Tibial artery (tissue), 4 donors: ENCODE measurements around the gene MYADM.

Source experiments
- DNase-seq, 2 donors: peaks; one replicate each; pipeline ENCODE4 v3.0.0-alpha.2; 2019
- H3K27ac ChIP-seq, 2 donors: fragments of 200-600 bp; sonication (generic) in 1 of 2; 1 replicate in 1 of 2; 2 replicates in 1 of 2; pipeline ENCODE4 v1.5.1; 2018 to 2019; ENCODE audit warnings: mild to moderate bottlenecking in 1 of 2
- H3K27me3 ChIP-seq, 2 donors: fragments of 200-600 bp; sonication (generic) in 1 of 2; one replicate each; pipeline versions ENCODE4 v1.5.1 to v1.6.0; 2016 to 2019
- H3K36me3 ChIP-seq, 3 donors: fragments of 200-600 bp; sonication (generic) in 2 of 3; one replicate each; pipeline ENCODE4 v1.5.1; 2016 to 2019; ENCODE audit warnings: mild to moderate bottlenecking in 2 of 3
- H3K4me1 ChIP-seq, 4 donors: fragments of 200-600 bp; sonication (generic) in 2 of 4; 1 replicate in 3 of 4; 2 replicates in 1 of 4; pipeline ENCODE4 v1.5.1; 2016 to 2019
- H3K4me3 ChIP-seq, 2 donors: fragments of 200-600 bp; sonication (generic) in 1 of 2; 1 replicate in 1 of 2; 2 replicates in 1 of 2; pipeline ENCODE4 v1.5.1; 2018 to 2019; ENCODE audit warnings: mild to moderate bottlenecking in 2 of 2
- H3K9me3 ChIP-seq, 3 donors: fragments of 200-600 bp; sonication (generic) in 1 of 3; one replicate each; pipeline ENCODE4 v1.5.1; 2016 to 2019
- CTCF ChIP-seq, 2 experiments: fragments of 200-600 bp in 1 of 2; fragments of 450-650 bp in 1 of 2; IDR thresholded peaks; one replicate each; pipeline ENCODE4 v1.5.1; 2017 to 2019; ENCODE audit warnings: antibody characterized with exemption in 2 of 2, mild to moderate bottlenecking in 1 of 2, moderate library complexity in 1 of 2
- intact Hi-C: fragments of 100-400 bp; cut with DNase I; formaldehyde crosslinking; loops from one replicate; pipeline ENCODE4 v1.15.0; 2023; ENCODE audit warnings: low total_unique reads

The MYADM gene

GRCh38 chr19:53871454-53871853 is 3.8 kb downstream of the MYADM start:
- Histone ChIP-seq H3K4me1 (peaks cover 0 to 70% (median 50%) of the 10 kb centered on the region in 4 donors), H3K9me3 (no peaks in the 10 kb centered on the region), H3K27me3 (no peaks in the 10 kb centered on the region), H3K36me3 (peaks cover 37 to 60% (median 43%) of the 10 kb centered on the region in 3 donors), H3K4me3 (no peak overlapping the region), H3K27ac (no peak overlapping the region)
- intact Hi-C loops, result no loop called here
- no peak for DNase-seq
- no peak for TF ChIP-seq CTCF (IDR thresholded peaks at IDR 0.05)

- H3K27ac ChIP-seq, result no peak overlapping the region
- H3K9me3 ChIP-seq, result no peaks in the 10 kb centered on the region
- intact Hi-C loops, result no loop called here
- H3K36me3 ChIP-seq, result peaks cover 37 to 65% (median 46%) of the 10 kb centered on the region in 3 donors
- TF ChIP-seq CTCF (IDR thresholded peaks at IDR 0.05), result no peak
- H3K27me3 ChIP-seq, result no peaks in the 10 kb centered on the region
- H3K4me3 ChIP-seq, result no peak overlapping the region
- DNase-seq, result no peak
- H3K4me1 ChIP-seq, result peaks cover 0 to 62% (median 43%) of the 10 kb centered on the region in 4 donors
These were observed 5.1 kb downstream of the MYADM start for GRCh38 chr19:53872762-53873161.

GRCh38 chr19:53873773-53874605 is 6.3 kb downstream of the MYADM start:
- Histone ChIP-seq H3K27ac (no peak overlapping the region), H3K36me3 (peaks cover 37 to 65% (median 46%) of the 10 kb centered on the region in 3 donors), H3K27me3 (peaks cover 0 to 3% of the 10 kb centered on the region in 2 donors), H3K4me1 (peaks cover 0 to 67% (median 47%) of the 10 kb centered on the region in 4 donors), H3K9me3 (no peaks in the 10 kb centered on the region), H3K4me3 (no peak overlapping the region)
- no peak for DNase-seq
- TF ChIP-seq CTCF (IDR thresholded peaks at IDR 0.05), result no peak
- intact Hi-C loops, result no loop called here

GRCh38 chr19:53874606-53874990 is 6.9 kb downstream of the MYADM start:
- peaks cover 37 to 65% (median 46%) of the 10 kb centered on the region in 3 donors for H3K36me3 ChIP-seq
- TF ChIP-seq CTCF (IDR thresholded peaks at IDR 0.05), result no peak
- peaks cover 0 to 7% of the 10 kb centered on the region in 2 donors for H3K27me3 ChIP-seq
- no peak for DNase-seq
- H3K27ac ChIP-seq, result no peak overlapping the region
- H3K4me1 ChIP-seq, result peaks cover 0 to 72% (median 49%) of the 10 kb centered on the region in 4 donors
- H3K4me3 ChIP-seq, result no peak overlapping the region
- intact Hi-C loops, result no loop called here
- no peaks in the 10 kb centered on the region for H3K9me3 ChIP-seq

- Histone ChIP-seq H3K4me1 (peaks cover 0 to 64% (median 43%) of the 10 kb centered on the region in 4 donors), H3K27me3 (peaks cover 0 to 10% of the 10 kb centered on the region in 2 donors), H3K27ac (no peak overlapping the region), H3K9me3 (no peaks in the 10 kb centered on the region), H3K36me3 (peaks cover 37 to 61% (median 46%) of the 10 kb centered on the region in 3 donors), H3K4me3 (no peak overlapping the region)
- DNase-seq, result no peak
- no peak for TF ChIP-seq CTCF (IDR thresholded peaks at IDR 0.05)
- intact Hi-C loops, result no loop called here
These were observed 8.1 kb downstream of the MYADM start for GRCh38 chr19:53875602-53876325.
